Renal cortical epithelial cell (primary cell): Measurements from ENCODE around the gene POU5F2. TPM values are rescaled to one million over a fixed set of nuclear protein-coding genes. Genes with fewer than 3 reads are reported as not detected.

Experiments
- DNase-seq: peaks from one replicate; pipeline ENCODE4 v3.0.0-alpha.2; 2011; ENCODE audit warnings: low read depth
- total RNA-seq: library from RNA; depleted of rRNA; stranded (reverse); fragments of >200 nt; gene quantifications from 2 replicates; pipeline ENCODE4 v1.2.3, GENCODE V29; 2014

POU5F2 gene
- total RNA-seq, 1 donor from 2014 or later: 1.4 TPM

GRCh38 chr5:93716453-93716852, 24.9 kb downstream of the POU5F2 start:
- DNase-seq: no peak

- peak; percentile 62 for DNase-seq
These were observed 25.6 kb downstream of the POU5F2 start for GRCh38 chr5:93715761-93716160.

GRCh38 chr5:93715327-93715726, 26.1 kb downstream of the POU5F2 start:
- DNase-seq: no peak

- DNase-seq: no peak
These were observed 33.0 kb downstream of the POU5F2 start for GRCh38 chr5:93708442-93708841.

GRCh38 chr5:93705896-93706295, 35.5 kb downstream of the POU5F2 start:
- DNase-seq: no peak

- no peak for DNase-seq
These were observed 36.4 kb downstream of the POU5F2 start for GRCh38 chr5:93704996-93705395.

GRCh38 chr5:93691997-93692396, 49.4 kb downstream of the POU5F2 start:
- no peak for DNase-seq

Other genes starting within 250 kb of the POU5F2 start
- 0.69 and 1.8 TPM in 2 replicates for gene NR2F1-AS1, start 160.4 kb downstream of the POU5F2 start, total RNA-seq
- gene NR2F1, start 158.4 kb downstream of the POU5F2 start, total RNA-seq: 0.35 and 3.4 TPM in 2 replicates